ENCODE results near the gene TOE1. TPM values are rescaled to one million over a fixed set of nuclear protein-coding genes. Genes with fewer than 3 reads are reported as not detected.

Gene TOE1
- total RNA-seq, 1 experiment from 2014 or later, result 18.2 TPM

DNA sequence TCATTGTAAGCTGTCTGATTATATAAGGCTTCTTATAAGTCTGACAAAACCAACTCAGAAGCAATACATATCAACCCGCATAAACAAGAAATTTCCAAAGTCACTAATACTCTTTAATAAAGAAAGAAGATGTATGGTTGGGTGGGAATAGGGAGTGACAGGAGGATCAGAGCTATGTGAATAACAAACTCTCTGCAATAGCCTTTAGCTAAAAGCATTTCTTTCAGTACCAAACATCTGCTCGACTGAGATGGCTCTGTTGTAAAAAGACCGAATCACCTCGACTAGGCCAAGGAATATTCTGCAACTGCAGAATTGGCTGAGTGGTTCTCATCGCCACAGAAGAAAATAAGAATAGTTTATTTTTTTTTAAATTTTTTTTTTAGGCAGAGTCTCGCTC, 39.6 kb downstream of the TOE1 start:
- Histone ChIP-seq H3K4me2 (ENCODE audit: low read length) (no peak overlapping the region), H3K27ac (ENCODE audit: low read length) (no peak overlapping the region), H3K79me2 (ENCODE audit: low read length) (no peaks in the 10 kb centered on the region), H3K27me3 (ENCODE audit: low read length) (no peaks in the 10 kb centered on the region), H3K9me3 (ENCODE audit: low read length) (no peaks in the 10 kb centered on the region), H3K36me3 (ENCODE audit: low read depth, low read length) (no peaks in the 10 kb centered on the region), H3K9ac (ENCODE audit: low read length) (no peak overlapping the region), H3K4me1 (ENCODE audit: insufficient read depth, low read length) (peaks cover 4% of the 10 kb centered on the region; the same call in 1 of the 2 replicates), H3K9me2 (replicated peaks; ENCODE audit: low read length) (no peaks in the 10 kb centered on the region), H4K20me1 (ENCODE audit: low read length) (no peaks in the 10 kb centered on the region), H2AFZ (ENCODE audit: low read length) (no peak overlapping the region), H3K4me3 (ENCODE audit: low read length) (no peak overlapping the region), H3F3A (ENCODE audit: low read length, unreplicated experiment) (no peaks in the 10 kb centered on the region)
- ChIA-PET POLR2A (ENCODE audit: unreplicated experiment) (no interaction called here), CTCF (no interaction called here)
- intact Hi-C loops (cut with micrococcal nuclease), result no loop called here
- TF ChIP-seq EZH2 (IDR thresholded peaks at IDR 0.05; ENCODE audit: low read length, unreplicated experiment) (no peak), EZH2phosphoT487 (IDR thresholded peaks at IDR 0.05; ENCODE audit: borderline replicate concordance, low read length) (no peak)
- TF ChIP-seq, protein P1, sequence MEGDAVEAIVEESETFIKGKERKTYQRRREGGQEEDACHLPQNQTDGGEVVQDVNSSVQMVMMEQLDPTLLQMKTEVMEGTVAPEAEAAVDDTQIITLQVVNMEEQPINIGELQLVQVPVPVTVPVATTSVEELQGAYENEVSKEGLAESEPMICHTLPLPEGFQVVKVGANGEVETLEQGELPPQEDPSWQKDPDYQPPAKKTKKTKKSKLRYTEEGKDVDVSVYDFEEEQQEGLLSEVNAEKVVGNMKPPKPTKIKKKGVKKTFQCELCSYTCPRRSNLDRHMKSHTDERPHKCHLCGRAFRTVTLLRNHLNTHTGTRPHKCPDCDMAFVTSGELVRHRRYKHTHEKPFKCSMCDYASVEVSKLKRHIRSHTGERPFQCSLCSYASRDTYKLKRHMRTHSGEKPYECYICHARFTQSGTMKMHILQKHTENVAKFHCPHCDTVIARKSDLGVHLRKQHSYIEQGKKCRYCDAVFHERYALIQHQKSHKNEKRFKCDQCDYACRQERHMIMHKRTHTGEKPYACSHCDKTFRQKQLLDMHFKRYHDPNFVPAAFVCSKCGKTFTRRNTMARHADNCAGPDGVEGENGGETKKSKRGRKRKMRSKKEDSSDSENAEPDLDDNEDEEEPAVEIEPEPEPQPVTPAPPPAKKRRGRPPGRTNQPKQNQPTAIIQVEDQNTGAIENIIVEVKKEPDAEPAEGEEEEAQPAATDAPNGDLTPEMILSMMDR (conservative IDR thresholded peaks at IDR 0.05; ENCODE audit: low read depth, low read length), result no peak
- no peak for DNase-seq
- BruUV-seq (replicated peaks), result no TSS peak
- no peak for ATAC-seq

DNA sequence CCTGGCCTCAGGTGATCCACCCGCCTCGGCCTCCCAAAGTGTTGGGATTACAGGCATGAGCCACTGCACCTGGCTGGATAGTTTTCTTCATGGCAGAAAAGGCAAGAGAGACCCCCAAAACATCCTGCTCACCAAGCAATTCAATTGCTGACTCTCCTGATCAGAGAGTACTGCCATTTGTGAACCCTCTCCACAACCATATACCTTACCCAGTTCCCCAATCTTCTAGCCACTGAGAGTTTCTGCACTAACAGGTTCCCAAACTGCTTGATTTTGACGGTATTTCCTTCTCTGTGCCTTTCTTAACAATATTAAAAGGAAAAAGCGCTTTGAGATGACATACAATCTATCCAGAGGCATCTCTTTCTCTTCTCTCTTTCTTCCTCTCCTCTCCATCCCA, 40.2 kb downstream of the TOE1 start:
- Histone ChIP-seq H4K20me1 (ENCODE audit: low read length) (no peaks in the 10 kb centered on the region), H3K27ac (ENCODE audit: low read length) (no peak overlapping the region), H3K4me2 (ENCODE audit: low read length) (no peak overlapping the region), H3K79me2 (ENCODE audit: low read length) (no peaks in the 10 kb centered on the region), H3K36me3 (ENCODE audit: low read depth, low read length) (no peaks in the 10 kb centered on the region), H2AFZ (ENCODE audit: low read length) (no peak overlapping the region), H3K9me2 (replicated peaks; ENCODE audit: low read length) (no peaks in the 10 kb centered on the region), H3K4me1 (ENCODE audit: insufficient read depth, low read length) (peaks cover 4% of the 10 kb centered on the region; the same call in 1 of the 2 replicates), H3F3A (ENCODE audit: low read length, unreplicated experiment) (no peaks in the 10 kb centered on the region), H3K27me3 (ENCODE audit: low read length) (no peaks in the 10 kb centered on the region), H3K9ac (ENCODE audit: low read length) (no peak overlapping the region), H3K9me3 (ENCODE audit: low read length) (no peaks in the 10 kb centered on the region), H3K4me3 (ENCODE audit: low read length) (no peak overlapping the region)
- TF ChIP-seq EZH2 (IDR thresholded peaks at IDR 0.05; ENCODE audit: low read length, unreplicated experiment), result no peak
- TF ChIP-seq, protein P1 (conservative IDR thresholded peaks at IDR 0.05; ENCODE audit: low read depth, low read length), result no peak
- TF ChIP-seq EZH2phosphoT487 (IDR thresholded peaks at IDR 0.05; ENCODE audit: borderline replicate concordance, low read length), result no peak
- DNase-seq (no peak), ATAC-seq (no peak)
- ChIA-PET CTCF (interaction anchor here (0.6 kb wide), 1 partner anchor 110 kb away, joined by 3 read pairs; no protein-coding TSS in a partner anchor), POLR2A (ENCODE audit: unreplicated experiment) (no interaction called here)
- intact Hi-C loops (cut with micrococcal nuclease), result no loop called here
- no TSS peak for BruUV-seq (replicated peaks)

DNA sequence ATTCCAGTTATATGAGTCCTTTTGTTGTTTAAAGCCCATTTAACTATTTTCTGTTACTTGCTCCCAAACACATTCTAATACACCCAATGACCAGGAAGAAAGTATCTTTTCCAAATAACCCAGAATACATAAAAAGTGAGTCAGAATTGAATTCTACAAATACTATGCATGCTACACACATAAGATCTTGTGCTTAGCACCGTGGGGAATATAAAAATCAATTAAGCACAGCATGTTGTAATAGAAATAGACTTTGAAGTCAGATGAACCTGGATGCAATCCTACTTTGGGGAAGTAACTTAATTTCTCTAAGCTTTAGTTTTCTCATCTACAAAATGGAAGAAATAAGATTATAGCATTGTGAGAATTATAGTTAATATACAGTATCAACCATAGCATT, 40.8 kb downstream of the TOE1 start:
- H3K9ac ChIP-seq (ENCODE audit: low read length), result no peak overlapping the region
- no peak overlapping the region for H3K4me2 ChIP-seq (ENCODE audit: low read length)
- H3K9me3 ChIP-seq (ENCODE audit: low read length), result no peaks in the 10 kb centered on the region
- no peaks in the 10 kb centered on the region for H3F3A ChIP-seq (ENCODE audit: low read length, unreplicated experiment)
- no TSS peak for BruUV-seq (replicated peaks)
- TF ChIP-seq EZH2 (IDR thresholded peaks at IDR 0.05; ENCODE audit: low read length, unreplicated experiment) (no peak), EZH2phosphoT487 (IDR thresholded peaks at IDR 0.05; ENCODE audit: borderline replicate concordance, low read length) (no peak)
- TF ChIP-seq, protein P1 (conservative IDR thresholded peaks at IDR 0.05; ENCODE audit: low read depth, low read length), result no peak
- DNase-seq (no peak), ATAC-seq (no peak)
- no peaks in the 10 kb centered on the region for H3K9me2 ChIP-seq (replicated peaks; ENCODE audit: low read length)
- no peak overlapping the region for H3K4me3 ChIP-seq (ENCODE audit: low read length)
- H3K79me2 ChIP-seq (ENCODE audit: low read length), result no peaks in the 10 kb centered on the region
- H3K4me1 ChIP-seq (ENCODE audit: insufficient read depth, low read length), result peaks cover 4% of the 10 kb centered on the region; the same call in 1 of the 2 replicates
- H3K27ac ChIP-seq (ENCODE audit: low read length), result no peak overlapping the region
- H2AFZ ChIP-seq (ENCODE audit: low read length), result no peak overlapping the region
- no peaks in the 10 kb centered on the region for H3K36me3 ChIP-seq (ENCODE audit: low read depth, low read length)
- POLR2A ChIA-PET (ENCODE audit: unreplicated experiment), result no interaction called here
- CTCF ChIA-PET, result no interaction called here
- H3K27me3 ChIP-seq (ENCODE audit: low read length), result no peaks in the 10 kb centered on the region
- intact Hi-C loops (cut with micrococcal nuclease), result no loop called here
- H4K20me1 ChIP-seq (ENCODE audit: low read length), result no peaks in the 10 kb centered on the region
